Stimulated activated CD4-positive, alpha-beta T cell treated with anti-CD3 and anti-CD28 coated beads, Interleukin-1b, Interleukin-23, amount 100 ng/mL, for 48 hours (primary cell): ENCODE measurements around the gene NKTR.
"Not testable (repeated sequence)": the region's sequence is repeated elsewhere in the genome, so short reads cannot be mapped to it uniquely, and the experiment has no call there.

ENCODE experiments used
- DNase-seq: peaks from one replicate; pipeline ENCODE4 v3.0.0-alpha.2; 2020

Gene NKTR

GRCh38 chr3:42597098-42597497 is 3.4 kb upstream of the NKTR start:
- not testable (repeated sequence) for DNase-seq

- DNase-seq: peak; percentile 66
These were observed 631 bp downstream of the NKTR start for GRCh38 chr3:42600958-42601675.

GRCh38 chr3:42601896-42602581 is 1.6 kb downstream of the NKTR start:
- no peak for DNase-seq

- DNase-seq: no peak
These were observed 2.5 kb downstream of the NKTR start for GRCh38 chr3:42602961-42603360.

- no peak for DNase-seq
These were observed 5.2 kb downstream of the NKTR start for GRCh38 chr3:42605546-42606173.

GRCh38 chr3:42608581-42608980 is 8.1 kb downstream of the NKTR start:
- no peak for DNase-seq

- DNase-seq: no peak
These were observed 10.5 kb downstream of the NKTR start for GRCh38 chr3:42610976-42611375.

GRCh38 chr3:42612217-42612616 is 11.7 kb downstream of the NKTR start:
- no peak for DNase-seq

- DNase-seq: no peak
These were observed 12.4 kb downstream of the NKTR start for GRCh38 chr3:42612928-42613327.

- no peak for DNase-seq
These were observed 13.0 kb downstream of the NKTR start for GRCh38 chr3:42613462-42613861.

GRCh38 chr3:42631620-42632019 is 31.1 kb downstream of the NKTR start:
- DNase-seq: no peak

- DNase-seq: no peak
These were observed 31.7 kb downstream of the NKTR start for GRCh38 chr3:42632146-42632545.

- no peak for DNase-seq
These were observed 33.1 kb downstream of the NKTR start for GRCh38 chr3:42633544-42633943.

- no peak for DNase-seq
These were observed 34.6 kb downstream of the NKTR start for GRCh38 chr3:42635111-42635510.

GRCh38 chr3:42637001-42637400 is 36.5 kb downstream of the NKTR start:
- DNase-seq: no peak

GRCh38 chr3:42638339-42638842 is 37.9 kb downstream of the NKTR start:
- DNase-seq: peak; percentile 60

- DNase-seq: no peak
These were observed 38.7 kb downstream of the NKTR start for GRCh38 chr3:42639192-42639591.

- no peak for DNase-seq
These were observed 39.6 kb downstream of the NKTR start for GRCh38 chr3:42640129-42640528.

GRCh38 chr3:42640771-42641370 is 40.4 kb downstream of the NKTR start:
- no peak for DNase-seq

GRCh38 chr3:42647821-42648459 is 47.5 kb downstream of the NKTR start:
- no peak for DNase-seq

GRCh38 chr3:42649006-42649405 is 48.5 kb downstream of the NKTR start:
- no peak for DNase-seq

- no peak for DNase-seq
These were observed 49.3 kb downstream of the NKTR start for GRCh38 chr3:42649783-42650182.
